Right lobe of liver (tissue), 4 donors: ENCODE results near the gene FBP1.

Experiments used
- CTCF ChIP-seq, 4 donors: fragments of 200-600 bp in 3 of 4; fragments of 450-650 bp in 1 of 4; IDR thresholded peaks; one replicate each; pipeline versions ENCODE4 v1.5.1 to v1.8.0; 2016 to 2022; ENCODE audit warnings: antibody characterized with exemption in 4 of 4, mild to moderate bottlenecking in 2 of 4
- POLR2A ChIP-seq: fragments of 450-650 bp; IDR thresholded peaks from one replicate; pipeline ENCODE4 v1.6.1; 2017; ENCODE audit warnings: antibody characterized with exemption, mild to moderate bottlenecking
- donor health status: DM: no; HTN: no; CAD: no.
- donor health status: DM: no; HTN: no; CAD: no.
- donor health status: DM: no; HTN: yes; CAD: no.

DNA sequence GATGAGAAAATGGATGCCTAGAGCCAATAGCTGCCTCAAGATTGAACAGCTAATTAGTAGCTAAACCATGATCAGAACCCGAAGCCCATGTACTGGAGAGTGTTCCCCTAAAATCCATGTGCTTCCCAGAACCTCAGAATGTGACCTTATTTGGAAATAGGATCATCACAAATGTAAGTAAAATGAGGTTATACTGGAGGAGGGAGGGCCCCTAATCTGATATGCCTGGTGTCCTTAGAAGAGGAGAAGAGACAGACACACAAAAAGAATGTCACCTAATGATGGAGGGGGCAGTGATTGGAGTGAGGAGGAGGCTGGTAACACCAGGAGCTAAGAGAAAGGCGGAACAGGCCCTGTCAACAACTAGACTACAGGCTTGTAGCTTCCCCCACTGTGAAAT is 41.3 kb upstream of the FBP1 start:
- no peak for TF ChIP-seq POLR2A
- TF ChIP-seq CTCF (IDR thresholded peaks at IDR 0.05) = no peak
